Measurements from ENCODE around the gene EDC3. TPM values are rescaled to one million over a fixed set of nuclear protein-coding genes. Genes with fewer than 3 reads are reported as not detected.

The EDC3 gene
- total and polyA plus RNA-seq, 9 of the 15 experiments (the other 6 are each of a cell fraction or from before 2014, with no cell fraction given), result 11.7 to 63.9 (median 32.8) TPM

DNA sequence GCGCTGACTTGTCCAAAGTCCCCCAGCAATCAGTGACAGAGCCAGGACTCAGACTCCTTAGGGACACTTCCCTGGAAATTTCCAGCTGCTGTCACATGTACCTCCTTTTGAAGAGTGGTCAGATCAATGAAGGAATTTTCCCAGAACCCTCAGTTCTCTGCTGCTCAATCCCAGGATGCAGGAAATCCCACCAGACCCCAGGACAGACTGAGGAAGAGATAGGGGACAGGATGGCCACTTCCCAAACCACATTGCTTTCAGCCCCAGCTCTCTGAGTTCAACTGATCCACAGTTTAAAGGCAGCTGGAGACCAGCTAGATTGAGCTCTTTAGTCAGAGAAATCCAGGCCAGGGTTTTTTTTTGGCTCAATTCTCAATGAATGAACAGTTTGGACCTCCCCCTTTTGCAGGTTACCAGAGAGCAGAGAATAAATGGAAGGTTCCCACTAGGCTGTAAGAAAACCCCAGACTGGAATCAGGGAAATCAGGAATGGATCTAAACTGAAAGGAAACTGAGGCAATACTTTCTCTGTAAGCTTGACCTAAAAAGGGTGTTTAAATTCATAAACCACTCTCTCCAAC lies 28.0 kb upstream of the EDC3 start:
- 30% methylated on average over 1 of the region's 1 CpG for WGBS (ENCODE audit: insufficient coverage, low coverage, missing lambda C conversion rate)
- ChIA-PET POLR2A (interaction anchor here (0.6 to 1.3 kb wide), 4 partner anchors 16 to 729 kb away, joined by 3 to 4 read pairs (median 3); partner anchors contain the start of gene PML), CTCF (ENCODE audit: low intra/inter-chr PET ratio) (no interaction called here)
- Histone ChIP-seq H3K9ac (ENCODE audit: insufficient read depth in 1 of 2, low read depth in 2 of 2, low read length in 2 of 2) (no peak overlapping the region), H3K27me3 (ENCODE audit: control insufficient read depth in 2 of 2, insufficient read depth in 2 of 2, low read length in 2 of 2) (peaks cover 40 to 76% of the 10 kb centered on the region in 2 experiments), H3K4me1 (replicated peaks in 1 of 2; ENCODE audit: control insufficient read depth in 2 of 2, insufficient read depth in 2 of 2, low read length in 2 of 2) (peaks cover 5 to 19% of the 10 kb centered on the region in 2 experiments; a peak in 2 of 5 replicates), H3K79me2 (ENCODE audit: control insufficient read depth, insufficient read depth, low read length) (no peaks in the 10 kb centered on the region), H2AFZ (ENCODE audit: low read depth, low read length) (no peak overlapping the region), H3K9me3 (replicated peaks; ENCODE audit: control insufficient read depth, insufficient read depth, low read depth, low read length) (no peaks in the 10 kb centered on the region), H3K4me3 (no peak overlapping the region), H3K36me3 (ENCODE audit: control insufficient read depth, insufficient read depth, low read length) (no peaks in the 10 kb centered on the region), H3K27ac (ENCODE audit: extremely low read depth, low read depth, low read length) (no peak overlapping the region), H4K20me1 (replicated peaks; ENCODE audit: control insufficient read depth, insufficient read depth, low read length) (no peaks in the 10 kb centered on the region), H3K9me1 (ENCODE audit: control insufficient read depth, insufficient read depth, low read length) (no peaks in the 10 kb centered on the region), H3K4me2 (ENCODE audit: insufficient read depth, low read length) (no peak overlapping the region)
- in situ Hi-C loops (cut with MboI) (no loop called here), intact Hi-C loops (cut with micrococcal nuclease) (no loop called here)
- no TSS peak for BruUV-seq (replicated peaks)
- FAIRE-seq (peak; percentile 77), DNase-seq (ENCODE audit: extremely low read depth in 1 of 4, low spot score in 3 of 4) (peak; percentile 37 to 72 (median 60)), ATAC-seq (peak; percentile 84)
- TF ChIP-seq MCM3 (IDR thresholded peaks at IDR 0.05) (no peak), ZNF408 (CRISPR knock-in tag; IDR thresholded peaks at IDR 0.05; ENCODE audit: low read depth) (no peak), NEUROD1 (IDR thresholded peaks at IDR 0.05; ENCODE audit: borderline replicate concordance, low read depth, low read length, partially characterized antibody) (peak; percentile 96), TOE1 (IDR thresholded peaks at IDR 0.05; ENCODE audit: borderline replicate concordance) (0 out of 2 replicates have a peak, but pooled peaks have one; percentile 66), TOE1 (CRISPR knock-in tag; IDR thresholded peaks at IDR 0.05; ENCODE audit: borderline replicate concordance, low read depth) (no peak), SIX5 (IDR thresholded peaks at IDR 0.05; ENCODE audit: borderline replicate concordance in 1 of 2, insufficient read depth in 1 of 2, low read depth in 1 of 2, low read length in 2 of 2) (no peak), ELF2 (CRISPR knock-in tag; IDR thresholded peaks at IDR 0.05) (no peak), BRCA1 (IDR thresholded peaks at IDR 0.05) (no peak), BRCA1 (CRISPR knock-in tag; IDR thresholded peaks at IDR 0.05) (no peak), FOXK1 (CRISPR knock-in tag; IDR thresholded peaks at IDR 0.05; ENCODE audit: borderline replicate concordance) (no peak), FOXM1 (IDR thresholded peaks at IDR 0.05; ENCODE audit: low read depth) (peak; percentile 71), FOXM1 (CRISPR knock-in tag; IDR thresholded peaks at IDR 0.05; ENCODE audit: low read depth) (no peak), HDAC3 (IDR thresholded peaks at IDR 0.05; ENCODE audit: borderline replicate concordance, partially characterized antibody) (peak; percentile 65)
- TF ChIP-seq, protein P1, sequence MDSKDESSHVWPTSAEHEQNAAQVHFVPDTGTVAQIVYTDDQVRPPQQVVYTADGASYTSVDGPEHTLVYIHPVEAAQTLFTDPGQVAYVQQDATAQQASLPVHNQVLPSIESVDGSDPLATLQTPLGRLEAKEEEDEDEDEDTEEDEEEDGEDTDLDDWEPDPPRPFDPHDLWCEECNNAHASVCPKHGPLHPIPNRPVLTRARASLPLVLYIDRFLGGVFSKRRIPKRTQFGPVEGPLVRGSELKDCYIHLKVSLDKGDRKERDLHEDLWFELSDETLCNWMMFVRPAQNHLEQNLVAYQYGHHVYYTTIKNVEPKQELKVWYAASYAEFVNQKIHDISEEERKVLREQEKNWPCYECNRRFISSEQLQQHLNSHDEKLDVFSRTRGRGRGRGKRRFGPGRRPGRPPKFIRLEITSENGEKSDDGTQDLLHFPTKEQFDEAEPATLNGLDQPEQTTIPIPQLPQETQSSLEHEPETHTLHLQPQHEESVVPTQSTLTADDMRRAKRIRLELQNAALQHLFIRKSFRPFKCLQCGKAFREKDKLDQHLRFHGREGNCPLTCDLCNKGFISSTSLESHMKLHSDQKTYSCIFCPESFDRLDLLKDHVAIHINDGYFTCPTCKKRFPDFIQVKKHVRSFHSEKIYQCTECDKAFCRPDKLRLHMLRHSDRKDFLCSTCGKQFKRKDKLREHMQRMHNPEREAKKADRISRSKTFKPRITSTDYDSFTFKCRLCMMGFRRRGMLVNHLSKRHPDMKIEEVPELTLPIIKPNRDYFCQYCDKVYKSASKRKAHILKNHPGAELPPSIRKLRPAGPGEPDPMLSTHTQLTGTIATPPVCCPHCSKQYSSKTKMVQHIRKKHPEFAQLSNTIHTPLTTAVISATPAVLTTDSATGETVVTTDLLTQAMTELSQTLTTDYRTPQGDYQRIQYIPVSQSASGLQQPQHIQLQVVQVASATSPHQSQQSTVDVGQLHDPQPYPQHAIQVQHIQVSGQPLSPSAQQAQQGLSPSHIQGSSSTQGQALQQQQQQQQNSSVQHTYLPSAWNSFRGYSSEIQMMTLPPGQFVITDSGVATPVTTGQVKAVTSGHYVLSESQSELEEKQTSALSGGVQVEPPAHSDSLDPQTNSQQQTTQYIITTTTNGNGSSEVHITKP (IDR thresholded peaks at IDR 0.05; ENCODE audit: partially characterized antibody), result peak; percentile 63
- TF ChIP-seq, protein P2, sequence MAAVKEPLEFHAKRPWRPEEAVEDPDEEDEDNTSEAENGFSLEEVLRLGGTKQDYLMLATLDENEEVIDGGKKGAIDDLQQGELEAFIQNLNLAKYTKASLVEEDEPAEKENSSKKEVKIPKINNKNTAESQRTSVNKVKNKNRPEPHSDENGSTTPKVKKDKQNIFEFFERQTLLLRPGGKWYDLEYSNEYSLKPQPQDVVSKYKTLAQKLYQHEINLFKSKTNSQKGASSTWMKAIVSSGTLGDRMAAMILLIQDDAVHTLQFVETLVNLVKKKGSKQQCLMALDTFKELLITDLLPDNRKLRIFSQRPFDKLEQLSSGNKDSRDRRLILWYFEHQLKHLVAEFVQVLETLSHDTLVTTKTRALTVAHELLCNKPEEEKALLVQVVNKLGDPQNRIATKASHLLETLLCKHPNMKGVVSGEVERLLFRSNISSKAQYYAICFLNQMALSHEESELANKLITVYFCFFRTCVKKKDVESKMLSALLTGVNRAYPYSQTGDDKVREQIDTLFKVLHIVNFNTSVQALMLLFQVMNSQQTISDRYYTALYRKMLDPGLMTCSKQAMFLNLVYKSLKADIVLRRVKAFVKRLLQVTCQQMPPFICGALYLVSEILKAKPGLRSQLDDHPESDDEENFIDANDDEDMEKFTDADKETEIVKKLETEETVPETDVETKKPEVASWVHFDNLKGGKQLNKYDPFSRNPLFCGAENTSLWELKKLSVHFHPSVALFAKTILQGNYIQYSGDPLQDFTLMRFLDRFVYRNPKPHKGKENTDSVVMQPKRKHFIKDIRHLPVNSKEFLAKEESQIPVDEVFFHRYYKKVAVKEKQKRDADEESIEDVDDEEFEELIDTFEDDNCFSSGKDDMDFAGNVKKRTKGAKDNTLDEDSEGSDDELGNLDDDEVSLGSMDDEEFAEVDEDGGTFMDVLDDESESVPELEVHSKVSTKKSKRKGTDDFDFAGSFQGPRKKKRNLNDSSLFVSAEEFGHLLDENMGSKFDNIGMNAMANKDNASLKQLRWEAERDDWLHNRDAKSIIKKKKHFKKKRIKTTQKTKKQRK (IDR thresholded peaks at IDR 0.05; ENCODE audit: borderline replicate concordance, low read depth, low read length), result no peak

All from K562 (cell line).